ENCODE measurements around the gene MTRFR. TPM values are rescaled to one million over a fixed set of nuclear protein-coding genes. Genes with fewer than 3 reads are reported as not detected.

The MTRFR gene
- total RNA-seq, 1 donor from 2014 or later, result 19.2 TPM

DNA sequence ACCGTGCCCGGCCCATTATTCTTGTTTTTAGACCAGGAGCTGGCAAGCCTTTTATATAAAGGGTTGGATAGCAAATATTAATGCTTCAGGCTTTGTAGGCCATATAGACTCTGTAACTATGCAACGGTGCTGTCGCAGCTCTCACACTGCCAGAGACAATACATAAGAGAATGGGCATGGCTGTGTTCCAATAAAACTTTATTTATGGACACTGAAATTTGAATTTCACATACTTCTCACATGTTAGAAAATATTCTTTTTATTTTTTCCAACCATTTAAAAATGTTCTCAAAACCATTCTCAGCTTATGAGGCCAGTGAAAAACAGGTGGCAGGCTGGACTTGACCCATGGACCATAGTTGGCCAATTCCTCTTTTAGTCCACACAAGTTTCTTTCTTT, 51.4 kb downstream of the MTRFR start:
- DNase-seq (ENCODE audit: low read depth), result no peak
- H3K27me3 ChIP-seq (ENCODE audit: control insufficient read depth, insufficient read depth, low read length), result no peaks in the 10 kb centered on the region
- H3K4me3 ChIP-seq (ENCODE audit: low read depth, low read length), result no peak overlapping the region
- no peak for FAIRE-seq
- TF ChIP-seq, protein P1, sequence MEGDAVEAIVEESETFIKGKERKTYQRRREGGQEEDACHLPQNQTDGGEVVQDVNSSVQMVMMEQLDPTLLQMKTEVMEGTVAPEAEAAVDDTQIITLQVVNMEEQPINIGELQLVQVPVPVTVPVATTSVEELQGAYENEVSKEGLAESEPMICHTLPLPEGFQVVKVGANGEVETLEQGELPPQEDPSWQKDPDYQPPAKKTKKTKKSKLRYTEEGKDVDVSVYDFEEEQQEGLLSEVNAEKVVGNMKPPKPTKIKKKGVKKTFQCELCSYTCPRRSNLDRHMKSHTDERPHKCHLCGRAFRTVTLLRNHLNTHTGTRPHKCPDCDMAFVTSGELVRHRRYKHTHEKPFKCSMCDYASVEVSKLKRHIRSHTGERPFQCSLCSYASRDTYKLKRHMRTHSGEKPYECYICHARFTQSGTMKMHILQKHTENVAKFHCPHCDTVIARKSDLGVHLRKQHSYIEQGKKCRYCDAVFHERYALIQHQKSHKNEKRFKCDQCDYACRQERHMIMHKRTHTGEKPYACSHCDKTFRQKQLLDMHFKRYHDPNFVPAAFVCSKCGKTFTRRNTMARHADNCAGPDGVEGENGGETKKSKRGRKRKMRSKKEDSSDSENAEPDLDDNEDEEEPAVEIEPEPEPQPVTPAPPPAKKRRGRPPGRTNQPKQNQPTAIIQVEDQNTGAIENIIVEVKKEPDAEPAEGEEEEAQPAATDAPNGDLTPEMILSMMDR (IDR thresholded peaks at IDR 0.05; ENCODE audit: insufficient read depth, low read length, severe bottlenecking), result no peak
- H3K36me3 ChIP-seq (ENCODE audit: control insufficient read depth, insufficient read depth, low read length), result peaks cover 2% of the 10 kb centered on the region

DNA sequence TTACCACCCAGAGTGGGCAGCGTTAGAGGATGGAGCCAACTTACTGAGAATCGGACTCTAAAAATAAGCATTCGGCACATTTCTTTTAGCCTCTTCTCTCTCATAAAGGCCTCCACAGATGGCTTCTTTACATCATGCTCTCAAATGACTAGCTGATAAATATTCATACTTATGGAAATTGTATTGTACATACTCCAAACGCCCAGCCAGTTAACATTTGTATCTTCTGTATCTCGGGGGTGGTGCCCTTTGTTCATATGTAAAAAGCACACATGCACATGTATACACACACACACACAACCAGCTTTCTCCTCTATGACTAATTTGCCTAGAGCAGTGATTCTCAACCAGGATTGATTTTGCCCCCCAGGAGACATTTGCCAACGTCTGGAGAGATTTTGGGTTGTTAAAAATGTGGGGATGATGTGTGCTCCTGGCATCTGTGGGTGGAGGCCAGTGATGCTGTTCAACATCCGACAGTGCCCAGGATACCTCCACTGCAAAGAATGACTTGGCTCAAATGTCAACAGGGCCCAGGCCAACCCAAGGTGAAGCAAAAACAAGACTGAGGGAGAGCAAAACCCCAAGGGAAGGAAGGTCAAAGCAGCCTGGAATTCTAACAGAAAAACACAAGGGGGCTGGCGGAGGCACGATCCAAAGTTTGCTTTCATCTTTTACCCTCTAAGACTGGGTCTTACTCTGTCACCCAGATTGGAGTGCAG, 53.6 kb downstream of the MTRFR start:
- Histone ChIP-seq H3K4me3 (ENCODE audit: low read depth, low read length) (no peak overlapping the region), H3K27me3 (ENCODE audit: control insufficient read depth, insufficient read depth, low read length) (no peaks in the 10 kb centered on the region), H3K36me3 (ENCODE audit: control insufficient read depth, insufficient read depth, low read length) (peaks cover 3% of the 10 kb centered on the region)
- FAIRE-seq, result no peak
- DNase-seq (ENCODE audit: low read depth), result no peak
- TF ChIP-seq, protein P1 (IDR thresholded peaks at IDR 0.05; ENCODE audit: insufficient read depth, low read length, severe bottlenecking), result no peak

- TF ChIP-seq, protein P1 (IDR thresholded peaks at IDR 0.05; ENCODE audit: insufficient read depth, low read length, severe bottlenecking), result no peak
- Histone ChIP-seq H3K4me3 (ENCODE audit: low read depth, low read length) (no peak overlapping the region), H3K27me3 (ENCODE audit: control insufficient read depth, insufficient read depth, low read length) (no peaks in the 10 kb centered on the region), H3K36me3 (ENCODE audit: control insufficient read depth, insufficient read depth, low read length) (peaks cover 7% of the 10 kb centered on the region)
- FAIRE-seq (no peak), DNase-seq (ENCODE audit: low read depth) (no peak)
Measured at GRCh38 chr12:123288751-123289346, 55.6 kb downstream of the MTRFR start.

GRCh38 chr12:123289911-123290310, 56.7 kb downstream of the MTRFR start:
- no peak for DNase-seq (ENCODE audit: low read depth)
- TF ChIP-seq, protein P1 (IDR thresholded peaks at IDR 0.05; ENCODE audit: insufficient read depth, low read length, severe bottlenecking), result no peak
- Histone ChIP-seq H3K4me3 (ENCODE audit: low read depth, low read length) (no peak overlapping the region), H3K27me3 (ENCODE audit: control insufficient read depth, insufficient read depth, low read length) (no peaks in the 10 kb centered on the region), H3K36me3 (ENCODE audit: control insufficient read depth, insufficient read depth, low read length) (peaks cover 7% of the 10 kb centered on the region)
- FAIRE-seq, result no peak

- H3K36me3 ChIP-seq (ENCODE audit: control insufficient read depth, insufficient read depth, low read length), result peaks cover 14% of the 10 kb centered on the region
- no peaks in the 10 kb centered on the region for H3K27me3 ChIP-seq (ENCODE audit: control insufficient read depth, insufficient read depth, low read length)
- no peak overlapping the region for H3K4me3 ChIP-seq (ENCODE audit: low read depth, low read length)
- FAIRE-seq (no peak), DNase-seq (ENCODE audit: low read depth) (no peak)
- TF ChIP-seq, protein P1 (IDR thresholded peaks at IDR 0.05; ENCODE audit: insufficient read depth, low read length, severe bottlenecking), result no peak
Measured at GRCh38 chr12:123293178-123293760, 60.0 kb downstream of the MTRFR start.
